ENCODE results near the gene ATF6B. TPM values are rescaled to one million over a fixed set of nuclear protein-coding genes. Genes with fewer than 3 reads are reported as not detected.

ATF6B gene
- total and polyA plus RNA-seq, 2 of the 13 experiments (the other 11 are each of a cell fraction or from before 2014, with no cell fraction given), result 18.1 to 44.0 TPM

DNA sequence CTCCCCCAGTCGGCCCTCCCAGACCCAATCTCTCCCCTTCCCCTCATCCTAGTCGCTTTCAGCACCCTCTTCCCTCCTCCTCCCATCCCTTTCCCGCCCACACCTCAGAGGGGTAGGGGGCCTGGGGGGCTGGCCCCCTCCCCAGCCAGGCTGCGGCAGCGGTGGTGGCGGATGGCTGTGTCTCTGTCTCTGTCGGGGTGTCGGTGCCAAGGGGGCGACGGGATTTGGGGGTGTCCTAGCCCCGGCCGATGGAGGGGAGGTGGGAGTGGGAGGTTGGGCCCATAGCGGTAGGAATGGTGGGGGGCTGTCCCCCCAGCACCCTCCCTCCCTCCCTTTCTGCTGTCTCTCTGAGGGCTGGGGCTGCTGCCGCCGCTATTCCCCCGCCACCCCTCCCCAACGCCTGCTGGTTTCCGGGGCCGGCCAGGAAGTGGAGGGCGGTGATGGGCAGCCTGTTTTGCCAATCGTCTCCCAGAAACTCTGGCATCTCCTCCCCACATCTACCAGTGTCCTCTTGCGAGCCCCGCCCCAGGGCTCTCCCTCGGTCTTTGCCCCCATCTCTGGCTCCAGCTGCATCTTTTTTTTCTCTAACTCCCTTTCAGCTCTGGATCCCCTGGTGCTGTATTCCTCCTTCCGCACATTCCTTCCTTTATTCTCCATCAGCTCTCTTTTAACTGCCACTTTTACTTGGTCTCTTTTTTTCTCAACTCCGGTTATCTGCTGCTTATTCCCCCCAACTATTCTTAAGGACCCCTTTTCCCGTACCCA lies 47.8 kb upstream of the ATF6B start, which contains the start of gene AGPAT1 (continued):
- peak; percentile 90 for TF ChIP-seq HNF4G (IDR thresholded peaks at IDR 0.05; ENCODE audit: borderline replicate concordance, low read depth, low read length)
- no peak for TF ChIP-seq HNF4G (CRISPR knock-in tag; IDR thresholded peaks at IDR 0.05; ENCODE audit: borderline replicate concordance, low read depth)
- no peak for TF ChIP-seq ZNF282 (IDR thresholded peaks at IDR 0.05; ENCODE audit: partially characterized antibody)
- peak; percentile 69; the same call in 1 of the 2 replicates for TF ChIP-seq SALL1 (CRISPR knock-in tag; IDR thresholded peaks at IDR 0.05)
- peak; percentile 70 for TF ChIP-seq HNRNPH1 (optimal IDR thresholded peaks at IDR 0.05; ENCODE audit: low read depth, low read length)
- no peak for TF ChIP-seq ZNF501 (CRISPR knock-in tag; IDR thresholded peaks at IDR 0.05)
- TF ChIP-seq RORA (CRISPR knock-in tag; IDR thresholded peaks at IDR 0.05), result no peak
- 0 out of 2 replicates have a peak, but pooled peaks have one; percentile 46 for TF ChIP-seq MEIS2 (CRISPR knock-in tag; IDR thresholded peaks at IDR 0.05)
- peak; percentile 83 for TF ChIP-seq KLF12 (CRISPR knock-in tag; IDR thresholded peaks at IDR 0.05; ENCODE audit: borderline replicate concordance)
- TF ChIP-seq GPN1 (CRISPR knock-in tag; IDR thresholded peaks at IDR 0.05; ENCODE audit: borderline replicate concordance), result no peak
- peak; percentile 64; the same call in 1 of the 2 replicates for TF ChIP-seq SALL2 (CRISPR knock-in tag; IDR thresholded peaks at IDR 0.05)
- peak; percentile 85 for TF ChIP-seq ZBTB38 (CRISPR knock-in tag; IDR thresholded peaks at IDR 0.05)
- peak; percentile 7; the same call in 1 of the 2 replicates for TF ChIP-seq SSRP1 (CRISPR knock-in tag; IDR thresholded peaks at IDR 0.05)
- TF ChIP-seq ZNF124 (CRISPR knock-in tag; IDR thresholded peaks at IDR 0.05), result 0 out of 2 replicates have a peak, but pooled peaks have one; percentile 8
- no peak for TF ChIP-seq LCORL (IDR thresholded peaks at IDR 0.05)
- TF ChIP-seq LCORL (CRISPR knock-in tag; IDR thresholded peaks at IDR 0.05), result peak; percentile 66; the same call in 1 of the 2 replicates
- TF ChIP-seq GATAD1 (CRISPR knock-in tag; IDR thresholded peaks at IDR 0.05), result peak; percentile 67
- 0 out of 2 replicates have a peak, but pooled peaks have one; percentile 6 for TF ChIP-seq NR2F6 (IDR thresholded peaks at IDR 0.05)
- TF ChIP-seq NR2F6 (CRISPR knock-in tag; IDR thresholded peaks at IDR 0.05), result no peak
- peak; percentile 78 for TF ChIP-seq DRAP1 (CRISPR knock-in tag; IDR thresholded peaks at IDR 0.05)
- TF ChIP-seq YY1 (IDR thresholded peaks at IDR 0.05; ENCODE audit: insufficient read depth, insufficient replicate concordance, low read depth, low read length), result peak; percentile 32
- peak; percentile 83 for TF ChIP-seq KAT8 (CRISPR knock-in tag; IDR thresholded peaks at IDR 0.05)
- TF ChIP-seq WIZ (CRISPR knock-in tag; IDR thresholded peaks at IDR 0.05), result 0 out of 2 replicates have a peak, but pooled peaks have one; percentile 28
- peak; percentile 81 for TF ChIP-seq ARNT2 (CRISPR knock-in tag; IDR thresholded peaks at IDR 0.05; ENCODE audit: low read depth)
- peak; percentile 89 for TF ChIP-seq AGO2 (optimal IDR thresholded peaks at IDR 0.05; ENCODE audit: low read depth, low read length)
- 0 out of 2 replicates have a peak, but pooled peaks have one; percentile 53 for TF ChIP-seq MEF2D (CRISPR knock-in tag; IDR thresholded peaks at IDR 0.05)
- TF ChIP-seq DR1 (CRISPR knock-in tag; IDR thresholded peaks at IDR 0.05), result peak; percentile 33; the same call in 1 of the 2 replicates
- TF ChIP-seq NRL (CRISPR knock-in tag; IDR thresholded peaks at IDR 0.05; ENCODE audit: borderline replicate concordance), result peak; percentile 89

Data from HepG2 (cell line).